Measurements from ENCODE around the gene KLF6.

KLF6 gene

DNA sequence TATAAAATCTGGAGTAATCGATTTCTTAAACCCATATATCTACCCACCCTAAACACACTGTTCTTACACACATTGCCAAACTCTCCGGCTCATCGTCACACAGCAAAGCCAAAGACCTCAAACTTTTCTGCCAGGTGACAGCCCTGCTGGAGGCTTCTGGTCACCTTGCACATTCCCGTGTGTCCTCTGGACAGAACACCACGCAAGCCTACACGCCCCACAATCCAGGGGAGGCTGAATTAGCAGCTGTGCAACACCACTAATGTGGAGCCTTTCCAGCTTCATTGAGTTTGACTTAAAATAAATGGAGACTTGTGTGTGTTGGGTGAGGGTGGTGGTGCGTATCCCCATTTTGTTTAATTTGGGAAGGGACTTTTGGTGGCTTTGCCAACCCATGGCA lies 38.4 kb downstream of the KLF6 start:
- H3K9ac ChIP-seq (ENCODE audit: low read length): no peak overlapping the region
- H3K27me3 ChIP-seq (ENCODE audit: low read length): no peaks in the 10 kb centered on the region
- no peaks in the 10 kb centered on the region for H4K20me1 ChIP-seq (ENCODE audit: low read depth, low read length)
- TF ChIP-seq, protein P1, sequence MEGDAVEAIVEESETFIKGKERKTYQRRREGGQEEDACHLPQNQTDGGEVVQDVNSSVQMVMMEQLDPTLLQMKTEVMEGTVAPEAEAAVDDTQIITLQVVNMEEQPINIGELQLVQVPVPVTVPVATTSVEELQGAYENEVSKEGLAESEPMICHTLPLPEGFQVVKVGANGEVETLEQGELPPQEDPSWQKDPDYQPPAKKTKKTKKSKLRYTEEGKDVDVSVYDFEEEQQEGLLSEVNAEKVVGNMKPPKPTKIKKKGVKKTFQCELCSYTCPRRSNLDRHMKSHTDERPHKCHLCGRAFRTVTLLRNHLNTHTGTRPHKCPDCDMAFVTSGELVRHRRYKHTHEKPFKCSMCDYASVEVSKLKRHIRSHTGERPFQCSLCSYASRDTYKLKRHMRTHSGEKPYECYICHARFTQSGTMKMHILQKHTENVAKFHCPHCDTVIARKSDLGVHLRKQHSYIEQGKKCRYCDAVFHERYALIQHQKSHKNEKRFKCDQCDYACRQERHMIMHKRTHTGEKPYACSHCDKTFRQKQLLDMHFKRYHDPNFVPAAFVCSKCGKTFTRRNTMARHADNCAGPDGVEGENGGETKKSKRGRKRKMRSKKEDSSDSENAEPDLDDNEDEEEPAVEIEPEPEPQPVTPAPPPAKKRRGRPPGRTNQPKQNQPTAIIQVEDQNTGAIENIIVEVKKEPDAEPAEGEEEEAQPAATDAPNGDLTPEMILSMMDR (IDR thresholded peaks at IDR 0.05; ENCODE audit: insufficient read depth, low read length, poor library complexity, severe bottlenecking): no peak
- no peak for TF ChIP-seq EZH2phosphoT487 (conservative IDR thresholded peaks at IDR 0.05; ENCODE audit: low read length)
- no peaks in the 10 kb centered on the region for H3K79me2 ChIP-seq (ENCODE audit: insufficient read depth, low read length)
- H3K4me2 ChIP-seq (ENCODE audit: low read depth, low read length, poor library complexity, severe bottlenecking): no peak overlapping the region
- H3K9me3 ChIP-seq (ENCODE audit: insufficient read depth, low read length): no peaks in the 10 kb centered on the region
- no peak overlapping the region for H3K27ac ChIP-seq (ENCODE audit: low read depth, low read length)
- no peak overlapping the region for H2AFZ ChIP-seq (ENCODE audit: low read depth, low read length, severe bottlenecking)
- H3K4me3 ChIP-seq (ENCODE audit: insufficient read depth, low read length, poor library complexity, severe bottlenecking): no peak overlapping the region
- no peaks in the 10 kb centered on the region for H3K36me3 ChIP-seq (ENCODE audit: low read length)
- H3F3A ChIP-seq (ENCODE audit: insufficient read depth): no peaks in the 10 kb centered on the region
- H3K9me2 ChIP-seq (replicated peaks; ENCODE audit: insufficient read depth, low read length): no peaks in the 10 kb centered on the region

DNA sequence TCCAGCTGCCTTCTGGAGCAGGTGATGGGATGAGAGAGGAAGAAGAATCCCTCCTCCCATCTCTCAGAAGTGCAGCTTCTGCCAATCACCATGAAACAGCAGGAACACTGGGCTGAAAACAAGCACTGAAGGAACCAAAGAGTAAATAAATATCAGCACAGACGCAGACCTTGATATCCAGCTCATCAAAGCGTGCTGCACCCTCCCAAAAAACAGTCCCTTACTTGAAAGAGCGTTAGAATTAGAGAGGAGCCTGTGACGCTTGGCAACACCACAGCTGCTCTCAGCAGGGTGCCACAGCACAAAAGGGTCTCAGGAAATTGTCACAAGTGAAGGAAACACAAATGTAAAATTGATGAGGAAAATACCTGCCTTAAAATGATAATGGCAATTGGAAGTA lies 39.5 kb downstream of the KLF6 start:
- H3K27ac ChIP-seq (ENCODE audit: low read depth, low read length): no peak overlapping the region
- H2AFZ ChIP-seq (ENCODE audit: low read depth, low read length, severe bottlenecking): no peak overlapping the region
- no peaks in the 10 kb centered on the region for H3K9me3 ChIP-seq (ENCODE audit: insufficient read depth, low read length)
- H3K9ac ChIP-seq (ENCODE audit: low read length): no peak overlapping the region
- H3K36me3 ChIP-seq (ENCODE audit: low read length): no peaks in the 10 kb centered on the region
- H3K9me2 ChIP-seq (replicated peaks; ENCODE audit: insufficient read depth, low read length): no peaks in the 10 kb centered on the region
- no peaks in the 10 kb centered on the region for H3K79me2 ChIP-seq (ENCODE audit: insufficient read depth, low read length)
- H3K4me3 ChIP-seq (ENCODE audit: insufficient read depth, low read length, poor library complexity, severe bottlenecking): no peak overlapping the region
- no peaks in the 10 kb centered on the region for H3F3A ChIP-seq (ENCODE audit: insufficient read depth)
- no peak for TF ChIP-seq EZH2phosphoT487 (conservative IDR thresholded peaks at IDR 0.05; ENCODE audit: low read length)
- TF ChIP-seq, protein P1 (IDR thresholded peaks at IDR 0.05; ENCODE audit: insufficient read depth, low read length, poor library complexity, severe bottlenecking): no peak
- no peaks in the 10 kb centered on the region for H4K20me1 ChIP-seq (ENCODE audit: low read depth, low read length)
- H3K4me2 ChIP-seq (ENCODE audit: low read depth, low read length, poor library complexity, severe bottlenecking): no peak overlapping the region
- no peaks in the 10 kb centered on the region for H3K27me3 ChIP-seq (ENCODE audit: low read length)

DNA sequence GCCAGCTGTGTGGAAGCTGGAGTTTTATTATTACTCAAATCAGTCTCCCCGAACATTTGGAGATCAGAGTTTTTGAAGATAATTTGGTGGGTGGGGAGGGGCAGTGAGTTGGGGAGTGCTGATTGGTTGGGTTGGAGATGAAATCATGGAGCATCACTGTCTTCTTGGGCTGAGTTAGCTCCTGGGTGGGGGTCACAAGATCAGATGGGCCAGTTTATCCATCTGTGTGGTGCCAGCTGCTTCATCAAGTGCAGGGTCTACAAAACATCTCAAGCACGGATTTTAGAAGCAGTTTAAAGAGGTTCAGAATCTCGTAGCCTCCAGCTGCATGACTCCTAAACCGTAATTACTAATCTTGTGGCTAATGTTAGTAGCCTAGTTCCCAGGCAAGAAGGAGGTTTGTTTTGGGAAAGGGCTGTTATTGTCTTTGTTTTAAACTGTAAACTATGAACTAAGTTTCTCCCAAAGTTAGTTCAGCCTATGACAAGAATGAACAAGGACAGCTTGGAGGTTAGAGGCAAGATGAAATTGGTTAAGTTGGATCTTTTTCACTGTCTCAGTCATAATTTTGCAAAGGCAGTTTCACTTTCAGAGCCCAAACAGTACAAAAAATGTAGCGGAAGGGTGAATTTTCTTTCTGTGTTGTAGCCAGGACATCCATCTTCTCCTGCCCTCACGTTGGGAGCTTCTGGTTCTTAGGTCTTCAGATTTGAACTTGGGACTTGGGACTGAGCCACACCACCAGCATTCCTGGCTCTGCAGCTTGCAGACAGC lies 43.1 kb downstream of the KLF6 start:
- Histone ChIP-seq H4K20me1 (ENCODE audit: low read depth, low read length) (no peaks in the 10 kb centered on the region), H3K4me2 (ENCODE audit: low read depth, low read length, poor library complexity, severe bottlenecking) (no peak overlapping the region), H3K4me3 (ENCODE audit: insufficient read depth, low read length, poor library complexity, severe bottlenecking) (no peak overlapping the region), H3K9ac (ENCODE audit: low read length) (no peak overlapping the region), H3F3A (ENCODE audit: insufficient read depth) (no peaks in the 10 kb centered on the region), H3K79me2 (ENCODE audit: insufficient read depth, low read length) (no peaks in the 10 kb centered on the region), H3K9me3 (ENCODE audit: insufficient read depth, low read length) (no peaks in the 10 kb centered on the region), H2AFZ (ENCODE audit: low read depth, low read length, severe bottlenecking) (no peak overlapping the region), H3K36me3 (ENCODE audit: low read length) (no peaks in the 10 kb centered on the region), H3K27ac (ENCODE audit: low read depth, low read length) (no peak overlapping the region), H3K27me3 (ENCODE audit: low read length) (no peaks in the 10 kb centered on the region), H3K9me2 (replicated peaks; ENCODE audit: insufficient read depth, low read length) (no peaks in the 10 kb centered on the region)
- TF ChIP-seq, protein P1 (IDR thresholded peaks at IDR 0.05; ENCODE audit: insufficient read depth, low read length, poor library complexity, severe bottlenecking): no peak
- TF ChIP-seq EZH2phosphoT487 (conservative IDR thresholded peaks at IDR 0.05; ENCODE audit: low read length): no peak
